Heart left ventricle (tissue), 13 donors: ENCODE measurements around the gene L3MBTL3.

ENCODE experiments used
- POLR2A ChIP-seq, 2 donors: fragments of 450-650 bp; IDR thresholded peaks; one replicate each; pipeline ENCODE4 v1.6.1; 2017; ENCODE audit warnings: antibody characterized with exemption in 2 of 2, mild to moderate bottlenecking in 2 of 2, moderate library complexity in 2 of 2
- TF ChIP-seq, protein P1 (sequence below), 12 donors: fragments of 200-600 bp; sonication (generic) in 4 of 12; IDR thresholded peaks; one replicate each; pipeline versions ENCODE4 v1.5.0 to v1.8.0; 2018 to 2022; ENCODE audit warnings: antibody characterized with exemption in 12 of 12, mild to moderate bottlenecking in 5 of 12
- donor health status: ischemic (EF 13 %, LVEDD 7.1; RV severe dilation, severe dysfunction).
- donor health status: DM: no; HTN: yes; CAD: no.
- donor health status: DM: no; HTN: no; CAD: no.
- donor health status: ischemic (EF 25% LVEDD 6.9; RV normal size, moderate dysfunction).
- donor health status: ischemic (EF 25% LVEDD 5.7; RV mildly dilated, moderate dysfunction).
- donor health status: ischemic (EF 35%, LVEDD 5.7; RV mildly dilated, moderate dysfunction).
- donor health status: nonischemic (EF 11% LVEDD 7.7; RV severe dilation, severe dysfunction).
- donor health status: DM: yes; HTN: yes; CAD: no.
- donor health status: PGD.
- donor health status: ischemic (EF 29% LVEDD 5.4; RV normal size, mild dysfunction).
- donor health status: nonischemic (EF 23%, LVEDD 6.1; RV moderate dilation, normal function).

DNA sequence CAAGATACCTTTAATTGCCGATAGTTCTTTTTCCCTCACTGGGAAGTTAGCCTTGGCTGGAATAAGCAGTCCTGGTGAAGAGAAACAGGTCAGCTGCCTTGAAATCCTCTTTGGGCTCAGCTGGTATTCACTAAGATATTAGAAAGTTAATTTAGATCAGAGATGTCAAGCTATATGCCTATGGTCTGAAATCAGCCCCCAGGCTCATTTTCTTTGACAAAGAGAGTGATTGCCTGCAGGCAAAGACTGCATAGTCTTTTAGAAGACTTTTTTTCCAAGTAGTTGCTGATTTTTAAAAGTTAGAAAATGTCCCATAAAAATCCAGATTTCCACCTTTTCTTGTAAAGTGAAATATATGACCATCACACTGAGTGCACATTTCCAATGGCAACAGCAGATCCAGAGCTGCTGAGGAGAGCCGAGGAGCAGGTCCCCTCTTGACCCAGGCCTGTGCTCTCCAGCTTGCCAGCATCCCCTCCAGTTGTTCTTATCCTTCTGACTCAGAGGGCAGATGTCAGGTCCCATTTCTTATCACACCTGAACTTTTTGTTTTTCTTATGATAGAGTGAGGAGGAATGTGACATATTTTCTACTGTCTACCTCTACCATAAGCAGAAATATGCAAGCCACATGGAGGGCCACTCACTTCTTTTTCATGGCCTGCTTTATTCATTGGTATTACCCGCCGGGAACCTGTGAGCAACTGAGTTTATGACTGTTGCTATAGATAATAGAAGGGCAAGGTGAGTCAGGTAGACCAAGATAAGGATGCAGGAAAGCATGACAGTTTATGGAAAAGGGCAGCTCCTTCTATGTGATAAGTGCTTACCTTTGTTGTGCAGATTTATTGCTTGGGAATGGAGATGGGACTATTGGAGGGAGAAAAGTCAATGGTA lies 17.6 kb upstream of the L3MBTL3 start:
- TF ChIP-seq, protein P1, sequence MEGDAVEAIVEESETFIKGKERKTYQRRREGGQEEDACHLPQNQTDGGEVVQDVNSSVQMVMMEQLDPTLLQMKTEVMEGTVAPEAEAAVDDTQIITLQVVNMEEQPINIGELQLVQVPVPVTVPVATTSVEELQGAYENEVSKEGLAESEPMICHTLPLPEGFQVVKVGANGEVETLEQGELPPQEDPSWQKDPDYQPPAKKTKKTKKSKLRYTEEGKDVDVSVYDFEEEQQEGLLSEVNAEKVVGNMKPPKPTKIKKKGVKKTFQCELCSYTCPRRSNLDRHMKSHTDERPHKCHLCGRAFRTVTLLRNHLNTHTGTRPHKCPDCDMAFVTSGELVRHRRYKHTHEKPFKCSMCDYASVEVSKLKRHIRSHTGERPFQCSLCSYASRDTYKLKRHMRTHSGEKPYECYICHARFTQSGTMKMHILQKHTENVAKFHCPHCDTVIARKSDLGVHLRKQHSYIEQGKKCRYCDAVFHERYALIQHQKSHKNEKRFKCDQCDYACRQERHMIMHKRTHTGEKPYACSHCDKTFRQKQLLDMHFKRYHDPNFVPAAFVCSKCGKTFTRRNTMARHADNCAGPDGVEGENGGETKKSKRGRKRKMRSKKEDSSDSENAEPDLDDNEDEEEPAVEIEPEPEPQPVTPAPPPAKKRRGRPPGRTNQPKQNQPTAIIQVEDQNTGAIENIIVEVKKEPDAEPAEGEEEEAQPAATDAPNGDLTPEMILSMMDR (IDR thresholded peaks at IDR 0.05) = no peak
- no peak for TF ChIP-seq POLR2A (IDR thresholded peaks at IDR 0.05)
